Parathyroid adenoma (tissue), 2 donors: ENCODE data around the gene PPP6R2.

Experiments
- H2AFZ ChIP-seq: fragments of 300-600 bp; sonication (generic); one replicate; pipeline ENCODE4 v1.7.0; 2017; ENCODE audit warnings: antibody characterized with exemption, mild to moderate bottlenecking
- H3K27ac ChIP-seq: fragments of 300-600 bp; sonication (generic); one replicate; pipeline ENCODE4 v1.7.0; 2017
- H3K27me3 ChIP-seq: fragments of 300-600 bp; sonication (generic); one replicate; pipeline ENCODE4 v1.7.0; 2017; ENCODE audit warnings: low read length; ENCODE audit not compliant: control insufficient read depth, insufficient read depth
- H3K36me3 ChIP-seq: fragments of 300-600 bp; sonication (generic); one replicate; pipeline ENCODE4 v1.7.0; 2017; ENCODE audit warnings: low read length; ENCODE audit not compliant: control insufficient read depth, insufficient read depth
- H3K4me1 ChIP-seq: fragments of 300-600 bp; sonication (generic); one replicate; pipeline ENCODE4 v1.7.0; 2017; ENCODE audit warnings: control low read depth
- H3K4me2 ChIP-seq: fragments of 300-600 bp; sonication (generic); one replicate; pipeline ENCODE4 v1.7.0; 2017; ENCODE audit warnings: low read length
- H3K4me3 ChIP-seq: fragments of 300-600 bp; sonication (generic); one replicate; pipeline ENCODE4 v1.7.0; 2017; ENCODE audit warnings: low read depth, low read length
- H3K79me2 ChIP-seq: fragments of 300-600 bp; sonication (generic); one replicate; pipeline ENCODE4 v1.7.0; 2017; ENCODE audit warnings: control low read depth
- H3K9ac ChIP-seq: fragments of 300-600 bp; sonication (generic); one replicate; pipeline ENCODE4 v1.7.0; 2017; ENCODE audit warnings: mild to moderate bottlenecking
- H3K9me3 ChIP-seq: fragments of 300-600 bp; sonication (generic); one replicate; pipeline ENCODE4 v1.7.0; 2017; ENCODE audit warnings: low read length; ENCODE audit not compliant: control insufficient read depth
- CTCF ChIP-seq: fragments of 300-600 bp; sonication (generic); IDR thresholded peaks from one replicate; pipeline ENCODE4 v1.7.0; 2017; ENCODE audit warnings: antibody characterized with exemption, mild to moderate bottlenecking
- donor health status: primary hyperparathyroidism.

PPP6R2 gene

GRCh38 chr22:50297510-50298265, 45.4 kb upstream of the PPP6R2 start:
- no peak overlapping the region for H3K27ac ChIP-seq
- H3K4me3 ChIP-seq, result no peak overlapping the region
- peaks cover 30% of the 10 kb centered on the region for H3K4me1 ChIP-seq
- H3K79me2 ChIP-seq, result peaks cover 41% of the 10 kb centered on the region
- no peaks in the 10 kb centered on the region for H3K9me3 ChIP-seq
- no peak overlapping the region for H3K9ac ChIP-seq
- H3K36me3 ChIP-seq, result no peaks in the 10 kb centered on the region
- no peak overlapping the region for H3K4me2 ChIP-seq
- no peaks in the 10 kb centered on the region for H3K27me3 ChIP-seq
- no peak overlapping the region for H2AFZ ChIP-seq
- no peak for TF ChIP-seq CTCF

- H3K9ac ChIP-seq, result no peak overlapping the region
- H3K4me3 ChIP-seq, result no peak overlapping the region
- H3K4me1 ChIP-seq, result peaks cover 36% of the 10 kb centered on the region
- no peak overlapping the region for H3K4me2 ChIP-seq
- H3K27ac ChIP-seq, result no peak overlapping the region
- TF ChIP-seq CTCF, result no peak
- H3K79me2 ChIP-seq, result peaks cover 42% of the 10 kb centered on the region
- no peak overlapping the region for H2AFZ ChIP-seq
- no peaks in the 10 kb centered on the region for H3K9me3 ChIP-seq
- H3K36me3 ChIP-seq, result no peaks in the 10 kb centered on the region
- no peaks in the 10 kb centered on the region for H3K27me3 ChIP-seq
Observed at GRCh38 chr22:50298266-50298637, 44.9 kb upstream of the PPP6R2 start.

GRCh38 chr22:50298937-50299784, 44.0 kb upstream of the PPP6R2 start:
- no peaks in the 10 kb centered on the region for H3K36me3 ChIP-seq
- H3K27ac ChIP-seq, result no peak overlapping the region
- H3K9ac ChIP-seq, result no peak overlapping the region
- no peak overlapping the region for H3K4me2 ChIP-seq
- peaks cover 36% of the 10 kb centered on the region for H3K4me1 ChIP-seq
- no peaks in the 10 kb centered on the region for H3K27me3 ChIP-seq
- no peaks in the 10 kb centered on the region for H3K9me3 ChIP-seq
- peaks cover 42% of the 10 kb centered on the region for H3K79me2 ChIP-seq
- no peak for TF ChIP-seq CTCF
- H2AFZ ChIP-seq, result no peak overlapping the region
- H3K4me3 ChIP-seq, result no peak overlapping the region

- no peak for TF ChIP-seq CTCF
- Histone ChIP-seq H3K4me3 (no peak overlapping the region), H3K4me2 (no peak overlapping the region), H3K36me3 (no peaks in the 10 kb centered on the region), H3K79me2 (peaks cover 45% of the 10 kb centered on the region), H3K9ac (no peak overlapping the region), H3K27me3 (no peaks in the 10 kb centered on the region), H3K27ac (no peak overlapping the region), H3K9me3 (no peaks in the 10 kb centered on the region), H3K4me1 (peaks cover 35% of the 10 kb centered on the region), H2AFZ (no peak overlapping the region)
Observed at GRCh38 chr22:50299785-50300619, 43.1 kb upstream of the PPP6R2 start.
